Neural progenitor cell (in vitro differentiated cells): ENCODE measurements around the gene DBH. TPM values are rescaled to one million over a fixed set of nuclear protein-coding genes. Genes with fewer than 3 reads are reported as not detected.

Experiments used
- DNase-seq: peaks from one replicate; pipeline ENCODE4 v3.0.0-alpha.2; 2016; ENCODE audit warnings: low spot score
- H2AFZ ChIP-seq: fragments of 200-600 bp; sonication (generic); replicated peaks from 2 replicates; pipeline ENCODE4 v1.6.1; 2016; ENCODE audit warnings: antibody characterized with exemption
- H3F3A ChIP-seq: fragments of 200-600 bp; sonication (generic); 2 replicates; pipeline ENCODE4 v1.6.1; 2016; ENCODE audit warnings: antibody characterized with exemption, low read depth
- H3K27ac ChIP-seq: fragments of 200-600 bp; sonication (generic); 2 replicates; pipeline ENCODE4 v1.5.1; 2016; ENCODE audit warnings: mild to moderate bottlenecking
- H3K27me3 ChIP-seq: fragments of 200-600 bp; sonication (generic); 2 replicates; pipeline ENCODE4 v1.6.1; 2016; ENCODE audit warnings: mild to moderate bottlenecking, moderate library complexity
- H3K36me3 ChIP-seq: fragments of 200-600 bp; sonication (generic); 2 replicates; pipeline ENCODE4 v1.5.1; 2016
- H3K4me1 ChIP-seq: fragments of 200-600 bp; sonication (generic); 2 replicates; pipeline ENCODE4 v1.6.1; 2016; ENCODE audit warnings: mixed run types
- H3K4me2 ChIP-seq: fragments of 200-600 bp; sonication (generic); 2 replicates; pipeline ENCODE4 v1.6.1; 2016
- H3K4me3 ChIP-seq: fragments of 200-600 bp; sonication (generic); 2 replicates; pipeline ENCODE4 v1.5.1; 2016
- H3K79me2 ChIP-seq: fragments of 200-600 bp; sonication (generic); 2 replicates; pipeline ENCODE4 v1.6.1; 2016; ENCODE audit warnings: low read depth
- H3K9ac ChIP-seq: fragments of 200-600 bp; sonication (generic); 2 replicates; pipeline ENCODE4 v1.6.1; 2016
- H3K9me3 ChIP-seq: fragments of 200-600 bp; sonication (generic); 2 replicates; pipeline ENCODE4 v1.5.1; 2016; ENCODE audit warnings: low read depth
- H4K20me1 ChIP-seq: fragments of 200-600 bp; sonication (generic); 2 replicates; pipeline ENCODE4 v1.6.1; 2016; ENCODE audit warnings: low read depth
- H3K27ac Mint-ChIP-seq: 3 replicates; pipeline ENCODE4 v1.8.0; 2021; ENCODE audit warnings: mixed read lengths
- H3K27me3 Mint-ChIP-seq: 2 replicates; pipeline ENCODE4 v1.8.0; 2022; ENCODE audit warnings: low read depth, mild to moderate bottlenecking, inconsistent platforms, moderate library complexity, mixed read lengths; ENCODE audit not compliant: insufficient read depth
- H3K36me3 Mint-ChIP-seq: 3 replicates; pipeline ENCODE4 v1.8.0; 2021; ENCODE audit warnings: mixed read lengths
- H3K4me1 Mint-ChIP-seq: 3 replicates; pipeline ENCODE4 v1.8.0; 2021; ENCODE audit warnings: mixed read lengths
- H3K4me3 Mint-ChIP-seq: 3 replicates; pipeline ENCODE4 v1.8.0; 2021; ENCODE audit warnings: mild to moderate bottlenecking, moderate library complexity, mixed read lengths
- H3K9me3 Mint-ChIP-seq: 3 replicates; pipeline ENCODE4 v1.8.0; 2020; ENCODE audit warnings: mixed read lengths
- CTCF ChIP-seq: fragments of 200-600 bp; sonication (generic); IDR thresholded peaks from 2 replicates; pipeline ENCODE4 v1.5.1; 2017; ENCODE audit warnings: antibody characterized with exemption, mild to moderate bottlenecking
- EZH2 ChIP-seq: fragments of 200-600 bp; sonication (generic); IDR thresholded peaks from 2 replicates; pipeline ENCODE4 v1.6.1; 2017; ENCODE audit warnings: antibody characterized with exemption, mild to moderate bottlenecking, moderate library complexity
- EZH2phosphoT487 ChIP-seq: fragments of 200-600 bp; sonication (generic); IDR thresholded peaks from 2 replicates; pipeline ENCODE4 v1.6.1; 2017; ENCODE audit warnings: antibody characterized with exemption
- total RNA-seq: library from RNA; depleted of rRNA; stranded (reverse); fragments of >200 nt; gene quantifications from 2 replicates; pipeline ENCODE4 v1.2.3, GENCODE V29; 2015; ENCODE audit warnings: low replicate concordance

The DBH gene
- total RNA-seq, 1 donor from 2014 or later: not detected

GRCh38 chr9:133616643-133617405 lies 19.3 kb upstream of the DBH start:
- H3K36me3 Mint-ChIP-seq: no peaks in the 10 kb centered on the region
- no peak overlapping the region for H3K27ac ChIP-seq
- no peaks in the 10 kb centered on the region for H4K20me1 ChIP-seq
- H3K9ac ChIP-seq: no peak overlapping the region
- H3K4me3 Mint-ChIP-seq: no peak overlapping the region
- no peaks in the 10 kb centered on the region for H3K36me3 ChIP-seq
- DNase-seq: no peak
- no peak overlapping the region for H3K27ac Mint-ChIP-seq
- peaks cover 26% of the 10 kb centered on the region for H3K27me3 Mint-ChIP-seq
- peaks cover 4% of the 10 kb centered on the region for H3K9me3 Mint-ChIP-seq
- H3K4me2 ChIP-seq: no peak overlapping the region
- H3K4me1 Mint-ChIP-seq: peaks cover 7% of the 10 kb centered on the region
- H3K4me1 ChIP-seq: no peaks in the 10 kb centered on the region
- no peak overlapping the region for H2AFZ ChIP-seq
- no peaks in the 10 kb centered on the region for H3K79me2 ChIP-seq
- no peaks in the 10 kb centered on the region for H3F3A ChIP-seq
- H3K4me3 ChIP-seq: no peak overlapping the region
- no peaks in the 10 kb centered on the region for H3K9me3 ChIP-seq
- TF ChIP-seq EZH2phosphoT487: no peak
- TF ChIP-seq EZH2: no peak
- H3K27me3 ChIP-seq: peaks cover 35% of the 10 kb centered on the region

- Histone ChIP-seq H3K27me3 (peaks cover 29% of the 10 kb centered on the region), H3K27ac (no peak overlapping the region), H3F3A (no peaks in the 10 kb centered on the region), H3K4me1 (no peaks in the 10 kb centered on the region), H3K79me2 (no peaks in the 10 kb centered on the region), H3K9me3 (no peaks in the 10 kb centered on the region), H3K9ac (no peak overlapping the region), H3K4me2 (no peak overlapping the region), H3K4me3 (no peak overlapping the region), H4K20me1 (no peaks in the 10 kb centered on the region), H2AFZ (no peak overlapping the region), H3K36me3 (no peaks in the 10 kb centered on the region)
- Mint-ChIP-seq H3K36me3 (no peaks in the 10 kb centered on the region), H3K4me1 (peaks cover 7% of the 10 kb centered on the region), H3K9me3 (peaks cover 4% of the 10 kb centered on the region), H3K4me3 (no peak overlapping the region), H3K27me3 (peaks cover 23% of the 10 kb centered on the region), H3K27ac (no peak overlapping the region)
- no peak for DNase-seq
- TF ChIP-seq CTCF: no peak
- no peak for TF ChIP-seq EZH2
- no peak for TF ChIP-seq EZH2phosphoT487
These were observed 17.4 kb upstream of the DBH start for GRCh38 chr9:133618726-133619125.

- H3K79me2 ChIP-seq: no peaks in the 10 kb centered on the region
- Mint-ChIP-seq H3K36me3 (no peaks in the 10 kb centered on the region), H3K4me1 (peaks cover 3% of the 10 kb centered on the region), H3K4me3 (no peak overlapping the region), H3K27me3 (peaks cover 22% of the 10 kb centered on the region), H3K9me3 (peaks cover 4% of the 10 kb centered on the region), H3K27ac (no peak overlapping the region)
- no peak overlapping the region for H3K4me3 ChIP-seq
- no peak for TF ChIP-seq CTCF
- no peak for TF ChIP-seq EZH2phosphoT487
- TF ChIP-seq EZH2: no peak
- no peaks in the 10 kb centered on the region for H3K9me3 ChIP-seq
- no peak overlapping the region for H3K4me2 ChIP-seq
- DNase-seq: no peak
- no peaks in the 10 kb centered on the region for H3K4me1 ChIP-seq
- H3K27me3 ChIP-seq: peaks cover 27% of the 10 kb centered on the region
- H3K9ac ChIP-seq: no peak overlapping the region
- no peaks in the 10 kb centered on the region for H4K20me1 ChIP-seq
- H3F3A ChIP-seq: no peaks in the 10 kb centered on the region
- H2AFZ ChIP-seq: no peak overlapping the region
- H3K27ac ChIP-seq: no peak overlapping the region
- no peaks in the 10 kb centered on the region for H3K36me3 ChIP-seq
These were observed 16.4 kb upstream of the DBH start for GRCh38 chr9:133619791-133620190.

- Histone ChIP-seq H3K9me3 (no peaks in the 10 kb centered on the region), H3K4me2 (no peak overlapping the region), H3K36me3 (no peaks in the 10 kb centered on the region), H3K4me1 (no peaks in the 10 kb centered on the region), H3F3A (no peaks in the 10 kb centered on the region), H3K27ac (no peak overlapping the region), H4K20me1 (no peaks in the 10 kb centered on the region), H3K27me3 (peaks cover 27% of the 10 kb centered on the region), H3K79me2 (no peaks in the 10 kb centered on the region), H3K9ac (no peak overlapping the region), H2AFZ (no peak overlapping the region), H3K4me3 (no peak overlapping the region)
- Mint-ChIP-seq H3K27ac (no peak overlapping the region), H3K36me3 (no peaks in the 10 kb centered on the region), H3K4me1 (peaks cover 2% of the 10 kb centered on the region), H3K27me3 (peaks cover 20% of the 10 kb centered on the region), H3K9me3 (peaks cover 9% of the 10 kb centered on the region), H3K4me3 (no peak overlapping the region)
- DNase-seq: no peak
- no peak for TF ChIP-seq EZH2
- no peak for TF ChIP-seq CTCF
- TF ChIP-seq EZH2phosphoT487: no peak
These were observed 14.4 kb upstream of the DBH start for GRCh38 chr9:133621725-133622267.
